BJ (cell line): ENCODE results near the gene C19orf81. TPM values are rescaled to one million over a fixed set of nuclear protein-coding genes. Genes with fewer than 3 reads are reported as not detected.

Experiments
- CTCF ChIA-PET: fragments of 350-600 bp; formaldehyde crosslinking; extraction: SDS; loops from one replicate; lab custom pipeline; 2021; ENCODE audit warnings: antibody characterized with exemption, inconsistent platforms; lab: Yijun Ruan, JAX
- POLR2A ChIA-PET: fragments of 300-600 bp; sonication (Branson Sonifier 250); formaldehyde crosslinking; extraction: SDS; loops from one replicate; lab custom pipeline; 2021; ENCODE audit warnings: antibody characterized with exemption; lab: Charles Lee
- DNase-seq: peaks from one replicate; pipeline ENCODE4 v3.0.0-alpha.2; 2011; ENCODE audit warnings: low read depth
- H3K27me3 ChIP-seq: 2 replicates; pipeline ENCODE4 v1.6.0; 2011; ENCODE audit warnings: low read length; ENCODE audit not compliant: control insufficient read depth, insufficient read depth
- H3K36me3 ChIP-seq: 2 replicates; pipeline ENCODE4 v1.5.1; 2011; ENCODE audit warnings: low read length; ENCODE audit not compliant: control insufficient read depth, insufficient read depth
- H3K4me3 ChIP-seq: 2 replicates; pipeline ENCODE4 v1.5.1; 2011; ENCODE audit warnings: low read depth, mild to moderate bottlenecking, control low read depth, low read length
- polyA plus RNA-seq: library from polyadenylated mRNA; depleted of rRNA; stranded (reverse); fragments of >200 nt; gene quantifications from 2 replicates; pipeline ENCODE4 v1.2.3, GENCODE V29; 2011
- TF ChIP-seq, protein P1 (sequence below): IDR thresholded peaks from 2 replicates; pipeline ENCODE4 v1.5.1; 2011; ENCODE audit warnings: low read depth, mild to moderate bottlenecking, control low read depth, inconsistent platforms, low read length, moderate library complexity; ENCODE audit not compliant: insufficient read depth

C19orf81 gene
- polyA plus RNA-seq, 1 experiment = 0.47 TPM

DNA sequence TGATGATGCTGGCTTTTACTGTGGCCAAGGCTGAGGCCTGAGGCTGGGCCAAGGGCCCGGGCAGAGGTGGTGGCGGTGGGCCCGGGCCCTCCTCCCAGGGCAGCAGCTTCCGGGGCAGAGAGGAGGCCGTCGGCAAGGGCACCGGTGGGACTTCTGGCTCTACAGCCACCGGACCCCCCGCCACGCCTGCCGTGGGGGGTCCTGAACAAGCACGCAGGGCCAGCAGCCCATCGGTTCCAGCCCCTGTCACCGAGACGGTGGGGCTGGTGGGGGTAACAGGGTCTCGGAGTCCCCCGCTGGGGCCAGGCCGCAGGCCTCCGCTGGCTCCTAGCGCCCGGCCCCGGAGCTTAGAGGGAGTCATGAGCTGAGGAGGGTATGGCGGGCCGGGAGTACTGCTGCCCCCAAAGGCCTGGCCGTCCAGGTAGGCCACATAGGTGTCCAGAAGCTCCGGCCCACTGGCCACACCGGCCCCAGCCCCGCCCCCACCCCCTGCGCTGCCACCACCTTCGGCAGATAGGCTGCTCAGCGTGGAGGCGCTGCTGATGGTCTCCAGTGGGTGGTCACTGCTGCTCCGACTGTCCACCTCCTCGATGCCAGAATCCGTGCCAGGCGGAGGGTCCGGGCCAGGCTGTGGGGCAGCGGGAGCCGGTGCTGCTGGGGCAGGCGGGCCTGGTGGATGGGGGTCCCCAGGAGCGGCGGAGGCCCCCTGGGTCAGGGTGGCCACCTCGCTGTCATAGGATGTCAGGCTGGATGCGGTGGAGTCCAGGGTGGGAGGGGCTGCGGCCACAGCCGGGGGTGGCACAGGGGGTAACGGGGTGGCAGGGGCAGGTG is 17.3 kb downstream of the C19orf81 start:
- ChIA-PET POLR2A (no interaction called here), CTCF (interaction anchor here (1.5 kb wide), 2 partner anchors 36 to 255 kb away, joined by 3 to 4 read pairs; no protein-coding TSS in a partner anchor)
- TF ChIP-seq, protein P1, sequence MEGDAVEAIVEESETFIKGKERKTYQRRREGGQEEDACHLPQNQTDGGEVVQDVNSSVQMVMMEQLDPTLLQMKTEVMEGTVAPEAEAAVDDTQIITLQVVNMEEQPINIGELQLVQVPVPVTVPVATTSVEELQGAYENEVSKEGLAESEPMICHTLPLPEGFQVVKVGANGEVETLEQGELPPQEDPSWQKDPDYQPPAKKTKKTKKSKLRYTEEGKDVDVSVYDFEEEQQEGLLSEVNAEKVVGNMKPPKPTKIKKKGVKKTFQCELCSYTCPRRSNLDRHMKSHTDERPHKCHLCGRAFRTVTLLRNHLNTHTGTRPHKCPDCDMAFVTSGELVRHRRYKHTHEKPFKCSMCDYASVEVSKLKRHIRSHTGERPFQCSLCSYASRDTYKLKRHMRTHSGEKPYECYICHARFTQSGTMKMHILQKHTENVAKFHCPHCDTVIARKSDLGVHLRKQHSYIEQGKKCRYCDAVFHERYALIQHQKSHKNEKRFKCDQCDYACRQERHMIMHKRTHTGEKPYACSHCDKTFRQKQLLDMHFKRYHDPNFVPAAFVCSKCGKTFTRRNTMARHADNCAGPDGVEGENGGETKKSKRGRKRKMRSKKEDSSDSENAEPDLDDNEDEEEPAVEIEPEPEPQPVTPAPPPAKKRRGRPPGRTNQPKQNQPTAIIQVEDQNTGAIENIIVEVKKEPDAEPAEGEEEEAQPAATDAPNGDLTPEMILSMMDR = no peak
- Histone ChIP-seq H3K27me3 (peaks cover 16% of the 10 kb centered on the region), H3K36me3 (no peaks in the 10 kb centered on the region), H3K4me3 (no peak overlapping the region)
- no peak for DNase-seq

DNA sequence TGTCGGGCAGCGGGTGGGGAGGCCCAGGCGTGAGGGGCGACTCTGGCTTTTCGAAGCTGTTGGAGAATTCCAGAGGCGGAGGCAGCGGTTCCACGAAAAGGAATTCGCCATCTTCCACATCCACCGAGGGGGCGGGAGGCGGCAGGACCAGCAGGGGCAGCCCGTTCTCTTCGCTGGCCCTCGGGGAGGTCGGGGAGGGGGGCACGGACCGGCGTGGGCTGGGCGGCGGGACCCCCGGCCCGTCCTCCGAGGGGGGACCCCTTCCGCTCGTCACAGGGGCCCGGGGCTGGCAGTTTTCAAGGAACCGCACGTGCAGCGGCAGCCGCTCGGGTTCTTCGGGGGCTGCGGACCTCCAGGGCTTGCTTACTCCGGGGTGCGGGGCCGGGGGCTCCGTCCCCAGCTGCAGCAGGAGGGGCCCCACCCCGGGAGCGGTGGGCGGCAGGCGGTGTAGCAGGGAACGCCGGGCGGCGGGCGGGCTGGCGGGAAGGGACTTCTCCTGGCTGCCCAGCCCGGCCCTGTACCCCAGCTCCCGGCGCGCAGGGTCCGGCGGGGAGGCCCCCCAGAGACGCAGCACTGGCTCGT is 18.0 kb downstream of the C19orf81 start:
- CTCF ChIA-PET = interaction anchor here (1.5 kb wide), 1 partner anchor 255 kb away, joined by 4 read pairs; no protein-coding TSS in a partner anchor
- no peak for DNase-seq
- H3K4me3 ChIP-seq = no peak overlapping the region
- POLR2A ChIA-PET = no interaction called here
- peaks cover 16% of the 10 kb centered on the region for H3K27me3 ChIP-seq
- TF ChIP-seq, protein P1 = no peak
- no peaks in the 10 kb centered on the region for H3K36me3 ChIP-seq

DNA sequence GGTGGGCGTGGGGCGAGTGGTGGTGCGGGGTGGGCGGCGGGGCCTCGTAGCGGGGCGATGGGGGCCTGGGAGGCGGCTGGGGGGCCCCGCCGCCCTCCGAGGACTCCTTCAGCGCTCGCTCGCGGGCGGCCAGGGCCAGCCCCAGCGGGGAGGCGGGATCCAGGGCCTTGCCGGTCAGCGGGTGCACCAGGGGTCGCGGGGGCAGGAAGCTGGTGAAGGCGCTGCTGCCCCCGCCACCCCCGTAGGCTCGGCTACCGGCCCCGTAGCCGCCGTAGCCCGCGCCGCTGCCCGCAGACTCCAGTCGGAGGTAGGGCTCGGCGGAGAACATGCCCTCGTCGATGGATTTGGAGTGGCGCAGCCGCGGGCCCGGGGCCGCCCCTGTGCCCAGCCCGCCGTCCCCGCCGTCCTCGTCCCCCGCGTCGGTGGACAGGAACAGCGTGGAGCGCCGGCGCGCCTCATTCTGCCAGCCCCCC is 18.6 kb downstream of the C19orf81 start:
- ChIA-PET CTCF (no interaction called here), POLR2A (no interaction called here)
- DNase-seq = no peak
- no peak overlapping the region for H3K4me3 ChIP-seq
- peaks cover 16% of the 10 kb centered on the region for H3K27me3 ChIP-seq
- no peaks in the 10 kb centered on the region for H3K36me3 ChIP-seq
- TF ChIP-seq, protein P1 = no peak

DNA sequence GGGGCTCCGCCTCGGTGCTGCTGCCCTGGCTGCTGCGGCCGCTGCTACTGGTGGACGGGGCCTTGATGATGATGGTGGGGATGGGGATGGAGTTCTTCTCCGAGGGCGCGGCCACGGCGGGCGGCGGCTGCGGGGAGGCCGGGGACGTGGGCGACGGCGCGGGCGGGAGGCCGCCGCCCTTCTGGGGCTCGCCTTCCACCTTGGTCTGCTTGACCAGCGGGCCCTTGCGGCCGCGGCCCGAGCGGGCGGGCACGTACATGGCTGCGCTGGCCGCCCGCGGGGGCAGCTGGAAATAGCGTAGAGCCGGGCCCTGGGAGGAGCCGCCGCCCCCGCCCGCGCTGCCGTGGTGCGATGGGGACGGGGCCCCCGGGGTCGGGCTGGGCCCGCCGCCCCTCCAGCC is 19.2 kb downstream of the C19orf81 start:
- no peak for DNase-seq
- Histone ChIP-seq H3K4me3 (no peak overlapping the region), H3K27me3 (peaks cover 16% of the 10 kb centered on the region), H3K36me3 (no peaks in the 10 kb centered on the region)
- TF ChIP-seq, protein P1 = no peak
- CTCF ChIA-PET = no interaction called here
- POLR2A ChIA-PET = no interaction called here

DNA sequence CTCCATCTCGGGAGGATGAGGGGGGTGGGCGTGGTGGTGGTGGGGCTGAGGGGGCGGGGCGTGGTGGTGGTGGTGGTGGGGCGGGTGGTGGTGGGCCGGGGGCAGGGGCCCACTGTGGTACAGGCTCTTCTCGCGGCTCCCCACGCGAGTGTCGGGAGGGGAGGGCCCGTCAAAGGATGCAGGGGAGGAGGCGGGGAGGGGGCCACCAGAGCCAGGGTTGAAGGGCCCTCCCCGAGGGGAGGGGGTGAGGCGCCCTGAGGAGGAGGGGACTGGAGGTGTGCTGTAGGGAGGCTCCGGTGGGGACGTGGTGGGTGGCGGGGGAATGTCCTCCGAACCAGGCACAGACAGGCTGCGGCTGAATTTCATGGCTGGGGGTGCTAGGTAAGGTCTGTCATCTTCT is 19.6 kb downstream of the C19orf81 start:
- ChIA-PET POLR2A (no interaction called here), CTCF (interaction anchor here (0.6 to 2.9 kb wide), 11 partner anchors 14 to 134 kb away, joined by 3 to 21 read pairs (median 7); partner anchors contain the start of gene CLEC11A)
- peaks cover 16% of the 10 kb centered on the region for H3K27me3 ChIP-seq

More for the DNA sequence above, 19.6 kb downstream of the C19orf81 start:
- Histone ChIP-seq H3K36me3 (no peaks in the 10 kb centered on the region), H3K4me3 (no peak overlapping the region)
- TF ChIP-seq, protein P1 = no peak
- no peak for DNase-seq
